GM12801 (cell line): ENCODE measurements around the gene C22orf23.

Experiments
- TF ChIP-seq, protein P1 (sequence below): IDR thresholded peaks from one replicate; pipeline ENCODE4 v1.5.1; 2011; ENCODE audit warnings: control low read depth; ENCODE audit not compliant: insufficient read length; ENCODE audit errors: extremely low read depth

The C22orf23 gene

DNA sequence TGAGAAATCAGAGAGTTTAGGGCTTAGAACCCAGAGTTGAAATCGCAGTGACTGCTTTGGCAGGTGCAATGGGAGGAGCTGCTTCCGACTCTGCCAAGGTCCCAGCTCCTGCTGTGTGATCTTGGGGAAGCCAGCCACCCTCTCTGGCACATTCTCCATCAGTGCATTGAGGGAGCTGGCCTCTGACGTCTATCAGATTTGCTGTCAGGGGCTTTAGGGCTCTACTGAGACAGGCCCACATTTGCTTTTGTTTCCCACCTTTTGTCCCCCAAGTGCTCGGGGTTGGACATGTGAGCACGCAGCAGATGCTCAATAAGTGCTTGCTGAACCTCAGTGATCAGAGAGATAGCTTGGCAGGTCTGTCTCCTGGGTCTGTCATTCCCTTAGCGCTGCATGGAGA is 41.6 kb upstream of the C22orf23 start:
- TF ChIP-seq, protein P1, sequence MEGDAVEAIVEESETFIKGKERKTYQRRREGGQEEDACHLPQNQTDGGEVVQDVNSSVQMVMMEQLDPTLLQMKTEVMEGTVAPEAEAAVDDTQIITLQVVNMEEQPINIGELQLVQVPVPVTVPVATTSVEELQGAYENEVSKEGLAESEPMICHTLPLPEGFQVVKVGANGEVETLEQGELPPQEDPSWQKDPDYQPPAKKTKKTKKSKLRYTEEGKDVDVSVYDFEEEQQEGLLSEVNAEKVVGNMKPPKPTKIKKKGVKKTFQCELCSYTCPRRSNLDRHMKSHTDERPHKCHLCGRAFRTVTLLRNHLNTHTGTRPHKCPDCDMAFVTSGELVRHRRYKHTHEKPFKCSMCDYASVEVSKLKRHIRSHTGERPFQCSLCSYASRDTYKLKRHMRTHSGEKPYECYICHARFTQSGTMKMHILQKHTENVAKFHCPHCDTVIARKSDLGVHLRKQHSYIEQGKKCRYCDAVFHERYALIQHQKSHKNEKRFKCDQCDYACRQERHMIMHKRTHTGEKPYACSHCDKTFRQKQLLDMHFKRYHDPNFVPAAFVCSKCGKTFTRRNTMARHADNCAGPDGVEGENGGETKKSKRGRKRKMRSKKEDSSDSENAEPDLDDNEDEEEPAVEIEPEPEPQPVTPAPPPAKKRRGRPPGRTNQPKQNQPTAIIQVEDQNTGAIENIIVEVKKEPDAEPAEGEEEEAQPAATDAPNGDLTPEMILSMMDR = no peak

DNA sequence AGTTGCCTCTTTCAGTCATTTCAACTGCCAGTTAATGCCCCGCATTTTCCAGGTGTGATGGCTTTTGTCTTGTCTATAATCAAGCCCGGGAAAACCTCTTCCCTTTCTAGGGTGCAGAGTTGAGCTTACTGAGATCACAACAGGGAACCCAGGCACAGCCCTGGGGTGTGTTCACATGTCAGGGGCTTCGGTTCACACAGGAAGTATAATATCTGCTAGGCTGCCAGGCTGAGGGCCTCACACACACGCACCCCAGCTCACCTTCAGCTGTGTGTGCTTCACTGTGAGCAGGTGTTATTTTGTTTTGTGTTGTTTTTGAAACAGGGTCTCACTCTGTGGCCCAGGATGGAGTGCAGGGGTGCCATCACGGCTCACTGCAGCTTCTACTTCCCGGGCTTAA is 40.6 kb upstream of the C22orf23 start:
- TF ChIP-seq, protein P1 = no peak

DNA sequence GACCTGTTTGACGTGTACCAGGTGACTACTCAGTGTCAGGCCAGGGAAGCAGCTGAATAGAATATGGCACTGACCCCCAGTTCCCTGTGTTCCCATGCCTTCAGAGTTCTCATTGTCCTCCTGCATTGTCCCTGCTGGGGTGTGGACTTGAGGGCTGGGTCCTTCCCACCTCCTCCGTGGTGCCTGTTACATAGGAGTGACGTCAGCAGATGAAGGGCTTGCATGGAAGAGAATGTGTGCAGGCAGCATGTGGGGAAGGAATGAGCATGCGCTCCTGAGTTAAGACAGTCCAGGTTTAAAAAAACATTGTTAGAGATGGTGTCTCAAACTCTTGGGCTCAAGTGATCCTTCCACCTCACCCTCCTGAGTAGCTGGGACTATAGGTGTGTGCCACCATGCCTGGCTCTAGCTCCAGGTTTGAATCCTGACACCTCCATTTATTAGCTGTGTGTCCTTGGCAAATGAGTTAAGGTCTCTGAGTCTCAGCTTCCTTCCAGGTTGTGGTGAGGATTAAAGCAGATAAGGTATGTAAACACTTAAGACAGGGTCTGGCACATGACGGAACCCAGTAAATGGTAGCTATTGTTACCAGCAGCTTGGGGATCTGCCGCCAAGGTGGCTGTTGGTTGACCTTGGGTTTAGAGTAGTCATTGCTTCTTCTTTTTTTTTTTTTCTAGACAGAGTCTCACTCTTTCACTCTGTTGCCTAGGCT is 38.5 kb upstream of the C22orf23 start:
- TF ChIP-seq, protein P1 = no peak

DNA sequence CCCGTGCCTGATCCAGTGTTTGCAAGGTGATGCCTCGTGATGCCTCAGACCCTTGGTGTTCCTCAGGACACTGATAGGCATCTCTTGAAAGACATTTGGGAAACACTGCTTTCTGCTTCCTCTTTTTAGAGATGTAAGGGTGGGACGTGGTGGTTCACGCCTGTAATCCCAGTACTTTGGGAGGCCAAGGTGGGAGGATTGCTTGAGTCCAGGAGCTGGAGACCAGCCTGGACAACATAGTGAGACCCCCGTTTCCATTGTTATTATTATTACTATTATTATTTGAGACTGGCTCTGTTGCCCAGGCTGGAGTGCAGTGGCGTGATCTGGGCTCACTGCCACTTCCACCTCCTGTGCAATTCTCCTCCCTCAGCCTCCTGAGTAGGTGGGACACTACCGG is 37.5 kb upstream of the C22orf23 start:
- TF ChIP-seq, protein P1 = no peak

DNA sequence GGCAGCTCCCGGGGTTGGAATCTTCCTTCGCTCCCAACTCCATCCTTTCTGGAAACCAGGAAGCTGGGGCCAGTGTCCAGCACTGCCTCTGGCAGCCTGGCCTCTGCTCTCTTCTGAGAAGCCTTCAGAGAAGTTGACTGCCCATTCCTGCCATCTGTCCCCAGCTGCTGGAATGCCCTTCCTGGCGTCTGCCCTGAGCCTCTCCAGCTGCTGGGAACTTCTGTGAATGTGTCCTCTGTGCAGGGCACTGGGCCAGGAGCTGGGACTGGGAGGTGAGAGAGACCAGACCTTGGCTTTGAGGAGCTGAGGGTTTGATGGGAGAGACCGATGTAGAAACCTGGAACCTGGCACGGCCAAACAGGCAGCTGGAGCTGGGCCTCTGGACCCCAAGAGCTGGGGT is 36.9 kb upstream of the C22orf23 start:
- TF ChIP-seq, protein P1 = no peak

DNA sequence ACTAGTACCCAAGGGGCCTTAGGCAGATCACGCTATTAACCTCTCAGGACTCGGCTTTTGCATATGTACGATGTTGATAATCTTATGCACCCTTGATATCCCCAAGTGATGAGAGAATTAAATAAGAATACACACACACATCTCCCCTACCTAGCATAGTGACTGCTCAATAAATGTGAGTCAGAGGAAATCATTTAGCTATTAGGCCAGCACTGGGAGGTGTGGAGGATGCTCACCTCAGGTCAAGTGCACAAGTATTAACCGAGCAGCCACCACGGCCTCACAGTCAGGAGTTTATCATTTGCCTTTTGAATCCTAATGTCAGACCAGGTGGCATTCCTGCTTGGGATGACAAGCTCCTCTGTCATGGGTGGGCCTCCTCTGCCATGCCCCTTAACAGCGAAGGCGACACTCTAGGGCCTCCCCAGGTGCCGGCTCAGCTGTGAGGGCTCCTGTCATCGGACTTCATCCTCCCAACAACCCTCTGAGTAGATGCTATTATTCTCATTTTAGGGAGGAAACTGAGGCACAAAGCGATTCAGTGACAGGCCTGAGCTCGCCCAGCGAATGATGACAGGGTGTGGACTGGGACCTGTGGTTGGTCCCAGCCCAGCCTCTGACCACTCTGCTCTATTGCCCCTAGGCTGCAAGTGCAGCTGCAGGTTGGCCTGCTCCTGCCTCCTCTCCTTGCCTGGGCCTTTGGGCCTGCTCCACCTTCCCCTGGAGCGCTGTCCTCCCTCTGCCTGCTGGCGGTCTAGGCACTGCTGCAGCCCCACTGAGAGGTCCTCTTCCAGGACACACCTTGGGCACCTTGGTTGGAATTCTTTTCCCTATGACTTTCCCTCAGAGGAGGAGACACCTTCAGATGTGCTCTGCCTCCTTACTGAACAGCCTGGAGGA is 36.0 kb upstream of the C22orf23 start:
- TF ChIP-seq, protein P1 = no peak

DNA sequence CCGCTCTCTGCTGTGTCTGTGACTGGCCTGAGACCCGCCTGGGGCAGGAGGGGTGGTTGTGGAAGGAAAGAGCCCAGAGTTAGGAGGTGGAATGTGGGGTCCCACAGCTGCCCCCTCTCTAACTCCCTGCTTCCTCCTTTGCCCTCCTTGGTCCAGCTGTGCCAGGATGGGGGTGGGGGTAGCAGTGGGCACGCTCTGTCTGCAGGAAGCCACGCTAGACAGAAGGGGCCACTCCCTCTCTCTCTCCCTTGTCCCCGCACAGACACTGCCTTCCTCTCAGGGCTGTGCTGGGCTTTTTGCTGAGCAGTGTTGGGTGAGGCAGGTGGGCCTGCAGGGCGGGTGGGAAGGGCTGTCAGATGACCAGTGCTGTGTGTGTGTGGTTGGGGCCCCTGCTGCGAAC is 33.0 kb upstream of the C22orf23 start:
- TF ChIP-seq, protein P1 = no peak
